Astrocyte of the cerebellum (primary cell): ENCODE measurements around the gene ZNF330.

Source experiments
- DNase-seq: peaks from one replicate; pipeline ENCODE4 v3.0.0-alpha.2; 2011; ENCODE audit warnings: low read depth
- H3K4me3 ChIP-seq: 2 replicates; pipeline ENCODE4 v1.5.1; 2011; ENCODE audit warnings: mild to moderate bottlenecking, low read depth, low read length, moderate library complexity
- CTCF ChIP-seq: IDR thresholded peaks from 2 replicates; pipeline ENCODE4 v1.5.1; 2012; ENCODE audit warnings: low read length, low read depth, moderate library complexity, mild to moderate bottlenecking; ENCODE audit errors: missing control alignments
- in situ Hi-C: cut with HindIII; loops from 2 replicates; pipeline ENCODE4 v1.10.0; 2017; ENCODE audit warnings: low sequenced_read_pairs

ZNF330 gene

GRCh38 chr4:141258558-141258957 is 37.9 kb downstream of the ZNF330 start:
- H3K4me3 ChIP-seq, result no peak overlapping the region
- in situ Hi-C loops, result no loop called here
- no peak for DNase-seq
- TF ChIP-seq CTCF, result no peak

GRCh38 chr4:141275834-141276233 is 55.1 kb downstream of the ZNF330 start:
- H3K4me3 ChIP-seq, result no peak overlapping the region
- TF ChIP-seq CTCF, result no peak
- DNase-seq, result peak; percentile 62
- in situ Hi-C loops, result no loop called here

- no peak for DNase-seq
- H3K4me3 ChIP-seq, result no peak overlapping the region
- in situ Hi-C loops, result no loop called here
- TF ChIP-seq CTCF, result no peak
Measured at GRCh38 chr4:141283152-141283551, 62.5 kb downstream of the ZNF330 start.

GRCh38 chr4:141283563-141283962 is 62.9 kb downstream of the ZNF330 start:
- no peak for DNase-seq
- no peak for TF ChIP-seq CTCF
- in situ Hi-C loops, result no loop called here
- H3K4me3 ChIP-seq, result no peak overlapping the region
